WTC11 (cell line): ENCODE measurements around the gene MLC1. TPM values are rescaled to one million over a fixed set of nuclear protein-coding genes. Genes with fewer than 3 reads are reported as not detected.

Experiments
- ATAC-seq: fragments of 200-7000 bp; cut with Tn5 transposase; 2 replicates; pipeline ENCODE4 v1.10.0; 2021; ENCODE audit warnings: mild to moderate bottlenecking, moderate library complexity
- CTCF ChIA-PET: fragments of 300-600 bp; sonication (Branson Sonifier 250); formaldehyde crosslinking; loops from one replicate; lab custom pipeline; 2021; ENCODE audit warnings: antibody characterized with exemption; lab: Charles Lee
- POLR2A ChIA-PET: fragments of 350-600 bp; sonication (Branson Sonifier 250); formaldehyde crosslinking; loops from one replicate; lab custom pipeline; 2021; ENCODE audit warnings: antibody characterized with exemption; lab: Charles Lee
- DNase-seq: peaks from one replicate; pipeline ENCODE4 v3.0.0; 2021; ENCODE audit warnings: low spot score
- H3K27ac Mint-ChIP-seq: 2 replicates; pipeline ENCODE4 v1.8.0; 2021; ENCODE audit warnings: mixed read lengths
- H3K27me3 Mint-ChIP-seq: 2 replicates; pipeline ENCODE4 v1.8.0; 2021; ENCODE audit warnings: low read depth, mild to moderate bottlenecking, moderate library complexity, mixed read lengths
- H3K36me3 Mint-ChIP-seq: 2 replicates; pipeline ENCODE4 v1.8.0; 2021; ENCODE audit warnings: mixed read lengths
- H3K4me1 Mint-ChIP-seq: 2 replicates; pipeline ENCODE4 v1.8.0; 2022; ENCODE audit warnings: mixed read lengths
- H3K4me3 Mint-ChIP-seq: 2 replicates; pipeline ENCODE4 v1.8.0; 2021; ENCODE audit warnings: mild to moderate bottlenecking, moderate library complexity, mixed read lengths
- H3K9me3 Mint-ChIP-seq: 2 replicates; pipeline ENCODE4 v1.8.0; 2021; ENCODE audit warnings: mixed read lengths
- ETV6 ChIP-seq: sonication (generic); formaldehyde crosslinking; IDR thresholded peaks from 2 replicates; pipeline ENCODE4 v1.8.1; 2022; ENCODE audit warnings: mild to moderate bottlenecking, missing genetic modification reagents
- FOXJ3 ChIP-seq: sonication (generic); formaldehyde crosslinking; IDR thresholded peaks from 2 replicates; pipeline ENCODE4 v1.9.0; 2021; ENCODE audit warnings: missing genetic modification reagents, mild to moderate bottlenecking, borderline replicate concordance
- GRHL2 ChIP-seq: fragments of 250-450 bp; sonication (Bioruptor Pico); IDR thresholded peaks from 2 replicates; pipeline ENCODE4 v1.8.0; 2022; ENCODE audit warnings: mild to moderate bottlenecking, moderate library complexity; ENCODE audit not compliant: insufficient replicate concordance, severe bottlenecking
- GTF2I ChIP-seq: fragments of 250-450 bp; sonication (Bioruptor Pico); conservative IDR thresholded peaks from 2 replicates; pipeline ENCODE4 v1.4.0; 2021; ENCODE audit warnings: mild to moderate bottlenecking
- IRF1 ChIP-seq: sonication (generic); formaldehyde crosslinking; IDR thresholded peaks from 2 replicates; pipeline ENCODE4 v1.8.0; 2023; ENCODE audit warnings: missing genetic modification reagents
- JUN ChIP-seq: sonication (generic); formaldehyde crosslinking; IDR thresholded peaks from 2 replicates; pipeline ENCODE4 v1.8.0; 2023; ENCODE audit warnings: mild to moderate bottlenecking, missing genetic modification reagents
- SOX15 ChIP-seq: fragments of 250-450 bp; sonication (Bioruptor Pico); IDR thresholded peaks from 2 replicates; pipeline ENCODE4 v1.9.0; 2021; ENCODE audit warnings: mild to moderate bottlenecking
- SP1 ChIP-seq: sonication (generic); formaldehyde crosslinking; conservative IDR thresholded peaks from 2 replicates; pipeline ENCODE4 v1.8.1; 2022; ENCODE audit warnings: missing genetic modification reagents
- TP53 ChIP-seq: sonication (generic); formaldehyde crosslinking; IDR thresholded peaks from 2 replicates; pipeline ENCODE4 v1.8.1; 2023; ENCODE audit warnings: mild to moderate bottlenecking, missing genetic modification reagents
- ZMAT4 ChIP-seq: fragments of 250-450 bp; sonication (Bioruptor Pico); IDR thresholded peaks from 2 replicates; pipeline ENCODE4 v1.9.0; 2021; ENCODE audit warnings: mild to moderate bottlenecking
- ZNF138 ChIP-seq: sonication (generic); formaldehyde crosslinking; conservative IDR thresholded peaks from 2 replicates; pipeline ENCODE4 v1.8.1; 2022; ENCODE audit warnings: mild to moderate bottlenecking, moderate library complexity, missing genetic modification reagents
- ZSCAN18 ChIP-seq: fragments of 250-450 bp; sonication (Bioruptor Pico); IDR thresholded peaks from 2 replicates; pipeline ENCODE4 v2.1.2; 2022; ENCODE audit warnings: mild to moderate bottlenecking, moderate library complexity
- total RNA-seq: library from RNA; stranded (reverse); gene quantifications from 3 replicates; pipeline ENCODE4 v1.2.3, GENCODE V29; 2021
- TF ChIP-seq, protein P1 (sequence below): sonication (generic); formaldehyde crosslinking; IDR thresholded peaks from 2 replicates; pipeline ENCODE4 v1.8.1; 2023; ENCODE audit warnings: mild to moderate bottlenecking, missing genetic modification reagents, borderline replicate concordance
- TF ChIP-seq, protein P2 (sequence below): sonication (generic); formaldehyde crosslinking; IDR thresholded peaks from 2 replicates; pipeline ENCODE4 v1.8.0; 2022; ENCODE audit warnings: missing genetic modification reagents
- TF ChIP-seq, protein P3 (sequence below): sonication (generic); formaldehyde crosslinking; conservative IDR thresholded peaks from 2 replicates; pipeline ENCODE4 v1.8.1; 2022; ENCODE audit warnings: mild to moderate bottlenecking, missing genetic modification reagents
- TF ChIP-seq, protein P4 (sequence below): sonication (generic); formaldehyde crosslinking; IDR thresholded peaks from 2 replicates; pipeline ENCODE4 v1.8.0; 2022; ENCODE audit warnings: mild to moderate bottlenecking, missing genetic modification reagents
- TF ChIP-seq, protein P5 (sequence below): sonication (generic); formaldehyde crosslinking; IDR thresholded peaks from 2 replicates; pipeline ENCODE4 v1.8.0; 2022; ENCODE audit warnings: mild to moderate bottlenecking, missing genetic modification reagents

Gene MLC1
- total RNA-seq, 1 experiment from 2014 or later = 0.13 TPM

DNA sequence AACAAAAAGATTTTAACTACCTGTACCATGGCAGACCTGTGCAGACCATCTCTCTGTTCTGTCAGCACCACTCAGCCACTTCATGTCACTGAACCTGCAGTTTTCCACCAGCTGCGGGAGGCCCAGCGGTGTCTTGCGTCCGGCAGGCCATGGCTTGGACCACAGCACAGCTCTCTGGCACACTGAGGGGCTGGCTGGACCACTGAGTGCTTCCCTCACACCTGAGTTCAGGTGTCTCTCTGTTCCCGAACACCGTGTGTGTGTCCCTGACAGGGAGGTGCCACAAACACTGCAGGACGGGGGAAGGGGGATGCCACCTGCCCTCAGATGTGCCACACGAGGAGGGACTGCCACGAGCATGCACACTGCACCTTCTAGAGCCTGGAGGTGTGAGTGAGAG is 22.3 kb upstream of the MLC1 start:
- TF ChIP-seq IRF1 (no peak), ETV6 (no peak), ZNF138 (CRISPR knock-in tag) (no peak), ZSCAN18 (CRISPR knock-in tag) (no peak), FOXJ3 (no peak), SOX15 (CRISPR knock-in tag) (no peak), TP53 (CRISPR knock-in tag) (no peak), GTF2I (CRISPR knock-in tag) (no peak), JUN (CRISPR knock-in tag) (no peak), GRHL2 (CRISPR knock-in tag) (no peak), SP1 (no peak), ZMAT4 (no peak)
- TF ChIP-seq, protein P1, sequence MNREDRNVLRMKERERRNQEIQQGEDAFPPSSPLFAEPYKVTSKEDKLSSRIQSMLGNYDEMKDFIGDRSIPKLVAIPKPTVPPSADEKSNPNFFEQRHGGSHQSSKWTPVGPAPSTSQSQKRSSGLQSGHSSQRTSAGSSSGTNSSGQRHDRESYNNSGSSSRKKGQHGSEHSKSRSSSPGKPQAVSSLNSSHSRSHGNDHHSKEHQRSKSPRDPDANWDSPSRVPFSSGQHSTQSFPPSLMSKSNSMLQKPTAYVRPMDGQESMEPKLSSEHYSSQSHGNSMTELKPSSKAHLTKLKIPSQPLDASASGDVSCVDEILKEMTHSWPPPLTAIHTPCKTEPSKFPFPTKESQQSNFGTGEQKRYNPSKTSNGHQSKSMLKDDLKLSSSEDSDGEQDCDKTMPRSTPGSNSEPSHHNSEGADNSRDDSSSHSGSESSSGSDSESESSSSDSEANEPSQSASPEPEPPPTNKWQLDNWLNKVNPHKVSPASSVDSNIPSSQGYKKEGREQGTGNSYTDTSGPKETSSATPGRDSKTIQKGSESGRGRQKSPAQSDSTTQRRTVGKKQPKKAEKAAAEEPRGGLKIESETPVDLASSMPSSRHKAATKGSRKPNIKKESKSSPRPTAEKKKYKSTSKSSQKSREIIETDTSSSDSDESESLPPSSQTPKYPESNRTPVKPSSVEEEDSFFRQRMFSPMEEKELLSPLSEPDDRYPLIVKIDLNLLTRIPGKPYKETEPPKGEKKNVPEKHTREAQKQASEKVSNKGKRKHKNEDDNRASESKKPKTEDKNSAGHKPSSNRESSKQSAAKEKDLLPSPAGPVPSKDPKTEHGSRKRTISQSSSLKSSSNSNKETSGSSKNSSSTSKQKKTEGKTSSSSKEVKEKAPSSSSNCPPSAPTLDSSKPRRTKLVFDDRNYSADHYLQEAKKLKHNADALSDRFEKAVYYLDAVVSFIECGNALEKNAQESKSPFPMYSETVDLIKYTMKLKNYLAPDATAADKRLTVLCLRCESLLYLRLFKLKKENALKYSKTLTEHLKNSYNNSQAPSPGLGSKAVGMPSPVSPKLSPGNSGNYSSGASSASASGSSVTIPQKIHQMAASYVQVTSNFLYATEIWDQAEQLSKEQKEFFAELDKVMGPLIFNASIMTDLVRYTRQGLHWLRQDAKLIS (CRISPR knock-in tag) = no peak
- TF ChIP-seq, protein P2, sequence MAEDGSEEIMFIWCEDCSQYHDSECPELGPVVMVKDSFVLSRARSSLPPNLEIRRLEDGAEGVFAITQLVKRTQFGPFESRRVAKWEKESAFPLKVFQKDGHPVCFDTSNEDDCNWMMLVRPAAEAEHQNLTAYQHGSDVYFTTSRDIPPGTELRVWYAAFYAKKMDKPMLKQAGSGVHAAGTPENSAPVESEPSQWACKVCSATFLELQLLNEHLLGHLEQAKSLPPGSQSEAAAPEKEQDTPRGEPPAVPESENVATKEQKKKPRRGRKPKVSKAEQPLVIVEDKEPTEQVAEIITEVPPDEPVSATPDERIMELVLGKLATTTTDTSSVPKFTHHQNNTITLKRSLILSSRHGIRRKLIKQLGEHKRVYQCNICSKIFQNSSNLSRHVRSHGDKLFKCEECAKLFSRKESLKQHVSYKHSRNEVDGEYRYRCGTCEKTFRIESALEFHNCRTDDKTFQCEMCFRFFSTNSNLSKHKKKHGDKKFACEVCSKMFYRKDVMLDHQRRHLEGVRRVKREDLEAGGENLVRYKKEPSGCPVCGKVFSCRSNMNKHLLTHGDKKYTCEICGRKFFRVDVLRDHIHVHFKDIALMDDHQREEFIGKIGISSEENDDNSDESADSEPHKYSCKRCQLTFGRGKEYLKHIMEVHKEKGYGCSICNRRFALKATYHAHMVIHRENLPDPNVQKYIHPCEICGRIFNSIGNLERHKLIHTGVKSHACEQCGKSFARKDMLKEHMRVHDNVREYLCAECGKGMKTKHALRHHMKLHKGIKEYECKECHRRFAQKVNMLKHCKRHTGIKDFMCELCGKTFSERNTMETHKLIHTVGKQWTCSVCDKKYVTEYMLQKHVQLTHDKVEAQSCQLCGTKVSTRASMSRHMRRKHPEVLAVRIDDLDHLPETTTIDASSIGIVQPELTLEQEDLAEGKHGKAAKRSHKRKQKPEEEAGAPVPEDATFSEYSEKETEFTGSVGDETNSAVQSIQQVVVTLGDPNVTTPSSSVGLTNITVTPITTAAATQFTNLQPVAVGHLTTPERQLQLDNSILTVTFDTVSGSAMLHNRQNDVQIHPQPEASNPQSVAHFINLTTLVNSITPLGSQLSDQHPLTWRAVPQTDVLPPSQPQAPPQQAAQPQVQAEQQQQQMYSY = no peak
- TF ChIP-seq, protein P3, sequence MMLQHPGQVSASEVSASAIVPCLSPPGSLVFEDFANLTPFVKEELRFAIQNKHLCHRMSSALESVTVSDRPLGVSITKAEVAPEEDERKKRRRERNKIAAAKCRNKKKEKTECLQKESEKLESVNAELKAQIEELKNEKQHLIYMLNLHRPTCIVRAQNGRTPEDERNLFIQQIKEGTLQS (CRISPR knock-in tag) = no peak
- TF ChIP-seq, protein P4, sequence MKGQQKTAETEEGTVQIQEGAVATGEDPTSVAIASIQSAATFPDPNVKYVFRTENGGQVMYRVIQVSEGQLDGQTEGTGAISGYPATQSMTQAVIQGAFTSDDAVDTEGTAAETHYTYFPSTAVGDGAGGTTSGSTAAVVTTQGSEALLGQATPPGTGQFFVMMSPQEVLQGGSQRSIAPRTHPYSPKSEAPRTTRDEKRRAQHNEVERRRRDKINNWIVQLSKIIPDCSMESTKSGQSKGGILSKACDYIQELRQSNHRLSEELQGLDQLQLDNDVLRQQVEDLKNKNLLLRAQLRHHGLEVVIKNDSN (CRISPR knock-in tag) = no peak
- TF ChIP-seq, protein P5, sequence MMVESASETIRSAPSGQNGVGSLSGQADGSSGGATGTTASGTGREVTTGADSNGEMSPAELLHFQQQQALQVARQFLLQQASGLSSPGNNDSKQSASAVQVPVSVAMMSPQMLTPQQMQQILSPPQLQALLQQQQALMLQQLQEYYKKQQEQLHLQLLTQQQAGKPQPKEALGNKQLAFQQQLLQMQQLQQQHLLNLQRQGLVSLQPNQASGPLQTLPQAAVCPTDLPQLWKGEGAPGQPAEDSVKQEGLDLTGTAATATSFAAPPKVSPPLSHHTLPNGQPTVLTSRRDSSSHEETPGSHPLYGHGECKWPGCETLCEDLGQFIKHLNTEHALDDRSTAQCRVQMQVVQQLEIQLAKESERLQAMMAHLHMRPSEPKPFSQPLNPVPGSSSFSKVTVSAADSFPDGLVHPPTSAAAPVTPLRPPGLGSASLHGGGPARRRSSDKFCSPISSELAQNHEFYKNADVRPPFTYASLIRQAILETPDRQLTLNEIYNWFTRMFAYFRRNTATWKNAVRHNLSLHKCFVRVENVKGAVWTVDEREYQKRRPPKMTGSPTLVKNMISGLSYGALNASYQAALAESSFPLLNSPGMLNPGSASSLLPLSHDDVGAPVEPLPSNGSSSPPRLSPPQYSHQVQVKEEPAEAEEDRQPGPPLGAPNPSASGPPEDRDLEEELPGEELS = no peak

More for the DNA sequence above, 22.3 kb upstream of the MLC1 start:
- Mint-ChIP-seq H3K27me3 (0 out of 2 replicates have a peak, but pooled peaks cover under 1% of the 10 kb centered on the region), H3K36me3 (no peaks in the 10 kb centered on the region), H3K4me1 (peaks cover 5% of the 10 kb centered on the region), H3K9me3 (no peaks in the 10 kb centered on the region), H3K4me3 (no peak overlapping the region), H3K27ac (no peak overlapping the region)
- ChIA-PET CTCF (no interaction called here), POLR2A (no interaction called here)
- no peak for DNase-seq
- ATAC-seq = no peak
